Neural progenitor cell (in vitro differentiated cells): Measurements from ENCODE around the gene KLF1. TPM values are rescaled to one million over a fixed set of nuclear protein-coding genes. Genes with fewer than 3 reads are reported as not detected.
A peak's percentile ranks its signal among the peaks of the same experiment; 100 is the strongest.
"Not testable (repeated sequence)": the region's sequence is repeated elsewhere in the genome, so short reads cannot be mapped to it uniquely, and the experiment has no call there.

ENCODE experiments used
- DNase-seq: peaks from one replicate; pipeline ENCODE4 v3.0.0-alpha.2; 2016; ENCODE audit warnings: low spot score
- H2AFZ ChIP-seq: fragments of 200-600 bp; sonication (generic); replicated peaks from 2 replicates; pipeline ENCODE4 v1.6.1; 2016; ENCODE audit warnings: antibody characterized with exemption
- H3F3A ChIP-seq: fragments of 200-600 bp; sonication (generic); 2 replicates; pipeline ENCODE4 v1.6.1; 2016; ENCODE audit warnings: antibody characterized with exemption, low read depth
- H3K27ac ChIP-seq: fragments of 200-600 bp; sonication (generic); 2 replicates; pipeline ENCODE4 v1.5.1; 2016; ENCODE audit warnings: mild to moderate bottlenecking
- H3K27me3 ChIP-seq: fragments of 200-600 bp; sonication (generic); 2 replicates; pipeline ENCODE4 v1.6.1; 2016; ENCODE audit warnings: mild to moderate bottlenecking, moderate library complexity
- H3K36me3 ChIP-seq: fragments of 200-600 bp; sonication (generic); 2 replicates; pipeline ENCODE4 v1.5.1; 2016
- H3K4me1 ChIP-seq: fragments of 200-600 bp; sonication (generic); 2 replicates; pipeline ENCODE4 v1.6.1; 2016; ENCODE audit warnings: mixed run types
- H3K4me2 ChIP-seq: fragments of 200-600 bp; sonication (generic); 2 replicates; pipeline ENCODE4 v1.6.1; 2016
- H3K4me3 ChIP-seq: fragments of 200-600 bp; sonication (generic); 2 replicates; pipeline ENCODE4 v1.5.1; 2016
- H3K79me2 ChIP-seq: fragments of 200-600 bp; sonication (generic); 2 replicates; pipeline ENCODE4 v1.6.1; 2016; ENCODE audit warnings: low read depth
- H3K9ac ChIP-seq: fragments of 200-600 bp; sonication (generic); 2 replicates; pipeline ENCODE4 v1.6.1; 2016
- H3K9me3 ChIP-seq: fragments of 200-600 bp; sonication (generic); 2 replicates; pipeline ENCODE4 v1.5.1; 2016; ENCODE audit warnings: low read depth
- H4K20me1 ChIP-seq: fragments of 200-600 bp; sonication (generic); 2 replicates; pipeline ENCODE4 v1.6.1; 2016; ENCODE audit warnings: low read depth
- H3K27ac Mint-ChIP-seq: 3 replicates; pipeline ENCODE4 v1.8.0; 2021; ENCODE audit warnings: mixed read lengths
- H3K27me3 Mint-ChIP-seq: 2 replicates; pipeline ENCODE4 v1.8.0; 2022; ENCODE audit warnings: low read depth, mild to moderate bottlenecking, inconsistent platforms, moderate library complexity, mixed read lengths; ENCODE audit not compliant: insufficient read depth
- H3K36me3 Mint-ChIP-seq: 3 replicates; pipeline ENCODE4 v1.8.0; 2021; ENCODE audit warnings: mixed read lengths
- H3K4me1 Mint-ChIP-seq: 3 replicates; pipeline ENCODE4 v1.8.0; 2021; ENCODE audit warnings: mixed read lengths
- H3K4me3 Mint-ChIP-seq: 3 replicates; pipeline ENCODE4 v1.8.0; 2021; ENCODE audit warnings: mild to moderate bottlenecking, moderate library complexity, mixed read lengths
- H3K9me3 Mint-ChIP-seq: 3 replicates; pipeline ENCODE4 v1.8.0; 2020; ENCODE audit warnings: mixed read lengths
- EZH2 ChIP-seq: fragments of 200-600 bp; sonication (generic); IDR thresholded peaks from 2 replicates; pipeline ENCODE4 v1.6.1; 2017; ENCODE audit warnings: antibody characterized with exemption, mild to moderate bottlenecking, moderate library complexity
- EZH2phosphoT487 ChIP-seq: fragments of 200-600 bp; sonication (generic); IDR thresholded peaks from 2 replicates; pipeline ENCODE4 v1.6.1; 2017; ENCODE audit warnings: antibody characterized with exemption
- total RNA-seq: library from RNA; depleted of rRNA; stranded (reverse); fragments of >200 nt; gene quantifications from 2 replicates; pipeline ENCODE4 v1.2.3, GENCODE V29; 2015; ENCODE audit warnings: low replicate concordance
- TF ChIP-seq, protein P1 (sequence below): fragments of 200-600 bp; sonication (generic); IDR thresholded peaks from 2 replicates; pipeline ENCODE4 v1.5.1; 2017; ENCODE audit warnings: antibody characterized with exemption, mild to moderate bottlenecking

The KLF1 gene
- total RNA-seq, 1 donor from 2014 or later: 0.64 TPM

DNA sequence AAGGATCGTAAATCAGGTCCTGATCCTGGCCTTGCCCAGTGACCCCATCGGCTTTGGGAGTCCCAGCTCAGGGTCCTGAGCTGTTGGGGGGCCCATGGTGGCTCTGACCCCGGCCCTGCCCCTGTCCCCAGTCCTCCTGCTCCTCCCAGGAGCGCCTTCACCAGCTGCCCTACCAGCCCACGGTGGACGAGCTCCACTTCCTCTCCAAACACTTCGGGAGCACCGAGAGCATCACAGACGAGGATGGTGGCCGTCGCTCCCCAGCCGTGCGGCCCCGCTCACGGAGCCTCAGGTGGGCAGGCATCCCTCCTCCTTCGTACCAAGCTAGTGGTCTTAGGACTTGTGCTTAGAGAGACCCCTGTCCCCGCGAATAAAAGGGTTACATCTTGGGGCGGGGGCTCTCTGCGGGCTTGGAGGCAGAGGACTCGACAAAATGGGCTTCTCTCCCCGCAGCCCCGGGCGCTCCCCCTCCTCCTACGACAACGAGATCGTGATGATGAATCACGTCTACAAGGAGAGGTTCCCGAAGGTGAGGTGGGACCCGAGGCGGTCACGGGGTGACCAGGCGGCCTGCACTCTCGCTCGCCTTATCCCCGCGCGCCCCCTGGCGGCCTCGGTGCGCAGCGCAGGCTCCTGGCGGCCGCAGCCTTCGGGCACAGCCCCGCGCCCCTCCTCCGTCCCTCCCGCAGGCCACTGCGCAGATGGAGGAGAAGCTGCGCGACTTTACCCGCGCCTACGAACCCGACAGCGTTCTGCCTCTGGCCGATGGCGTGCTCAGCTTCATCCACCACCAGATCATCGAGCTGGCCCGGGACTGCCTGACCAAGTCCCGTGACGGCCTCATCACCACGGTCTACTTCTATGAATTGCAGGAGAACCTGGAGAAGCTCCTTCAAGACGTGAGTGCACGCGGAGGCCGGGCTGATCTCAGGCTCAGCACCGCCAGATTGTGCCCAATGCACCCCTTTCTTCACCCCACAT, 39.6 kb downstream of the KLF1 start:
- Mint-ChIP-seq H3K4me3 (peak overlapping the region; percentile 58), H3K27me3 (peaks cover 9% of the 10 kb centered on the region), H3K9me3 (no peaks in the 10 kb centered on the region), H3K4me1 (peaks cover 7% of the 10 kb centered on the region), H3K27ac (no peak overlapping the region), H3K36me3 (peaks cover 2% of the 10 kb centered on the region)
- Histone ChIP-seq H3K4me3 (peak overlapping the region; percentile 14), H3K9ac (no peak overlapping the region), H3K4me2 (peak overlapping the region; percentile 69), H3K79me2 (no peaks in the 10 kb centered on the region), H3K27me3 (peaks cover 13% of the 10 kb centered on the region), H2AFZ (peak overlapping the region; percentile 86), H3K27ac (no peak overlapping the region), H4K20me1 (peaks cover 4% of the 10 kb centered on the region), H3K4me1 (no peaks in the 10 kb centered on the region), H3K36me3 (no peaks in the 10 kb centered on the region), H3F3A (peaks cover 15% of the 10 kb centered on the region), H3K9me3 (no peaks in the 10 kb centered on the region)
- DNase-seq: peak; percentile 92
- no peak for TF ChIP-seq EZH2phosphoT487
- TF ChIP-seq, protein P1, sequence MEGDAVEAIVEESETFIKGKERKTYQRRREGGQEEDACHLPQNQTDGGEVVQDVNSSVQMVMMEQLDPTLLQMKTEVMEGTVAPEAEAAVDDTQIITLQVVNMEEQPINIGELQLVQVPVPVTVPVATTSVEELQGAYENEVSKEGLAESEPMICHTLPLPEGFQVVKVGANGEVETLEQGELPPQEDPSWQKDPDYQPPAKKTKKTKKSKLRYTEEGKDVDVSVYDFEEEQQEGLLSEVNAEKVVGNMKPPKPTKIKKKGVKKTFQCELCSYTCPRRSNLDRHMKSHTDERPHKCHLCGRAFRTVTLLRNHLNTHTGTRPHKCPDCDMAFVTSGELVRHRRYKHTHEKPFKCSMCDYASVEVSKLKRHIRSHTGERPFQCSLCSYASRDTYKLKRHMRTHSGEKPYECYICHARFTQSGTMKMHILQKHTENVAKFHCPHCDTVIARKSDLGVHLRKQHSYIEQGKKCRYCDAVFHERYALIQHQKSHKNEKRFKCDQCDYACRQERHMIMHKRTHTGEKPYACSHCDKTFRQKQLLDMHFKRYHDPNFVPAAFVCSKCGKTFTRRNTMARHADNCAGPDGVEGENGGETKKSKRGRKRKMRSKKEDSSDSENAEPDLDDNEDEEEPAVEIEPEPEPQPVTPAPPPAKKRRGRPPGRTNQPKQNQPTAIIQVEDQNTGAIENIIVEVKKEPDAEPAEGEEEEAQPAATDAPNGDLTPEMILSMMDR: peak; percentile 96

DNA sequence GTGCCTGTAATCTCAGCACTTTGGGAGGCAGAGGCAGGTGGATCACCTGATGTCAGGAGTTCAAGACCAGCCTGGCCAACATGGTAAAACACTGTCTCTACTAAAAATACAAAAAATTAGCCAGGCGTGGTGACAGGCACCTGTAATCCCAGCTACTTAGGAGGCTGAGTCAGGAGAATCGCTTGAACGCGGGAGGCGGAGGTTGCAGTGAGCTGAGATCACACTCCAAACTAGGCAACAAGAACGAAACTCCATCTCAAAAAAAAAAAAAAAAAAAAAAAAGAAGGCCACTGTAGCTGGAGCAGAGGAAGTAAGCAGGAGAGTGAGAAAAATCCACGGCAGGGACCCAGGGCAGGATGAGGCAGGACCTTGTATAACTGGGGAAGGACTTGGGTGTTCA, 40.4 kb downstream of the KLF1 start:
- H3K36me3 Mint-ChIP-seq, H4K20me1 ChIP-seq, H3K4me3 Mint-ChIP-seq, H3K9me3 Mint-ChIP-seq, H3K36me3 ChIP-seq, H3K4me3 ChIP-seq, H3K27ac Mint-ChIP-seq, H3K27ac ChIP-seq, H2AFZ ChIP-seq, H3K9me3 ChIP-seq, H3K4me2 ChIP-seq, H3K9ac ChIP-seq, H3K79me2 ChIP-seq, H3K4me1 ChIP-seq, DNase-seq: not testable (repeated sequence)
- H3K4me1 Mint-ChIP-seq: peaks cover 12% of the 10 kb centered on the region
- peaks cover 14% of the 10 kb centered on the region for H3K27me3 Mint-ChIP-seq
- peaks cover 18% of the 10 kb centered on the region for H3F3A ChIP-seq
- peaks cover 13% of the 10 kb centered on the region for H3K27me3 ChIP-seq

DNA sequence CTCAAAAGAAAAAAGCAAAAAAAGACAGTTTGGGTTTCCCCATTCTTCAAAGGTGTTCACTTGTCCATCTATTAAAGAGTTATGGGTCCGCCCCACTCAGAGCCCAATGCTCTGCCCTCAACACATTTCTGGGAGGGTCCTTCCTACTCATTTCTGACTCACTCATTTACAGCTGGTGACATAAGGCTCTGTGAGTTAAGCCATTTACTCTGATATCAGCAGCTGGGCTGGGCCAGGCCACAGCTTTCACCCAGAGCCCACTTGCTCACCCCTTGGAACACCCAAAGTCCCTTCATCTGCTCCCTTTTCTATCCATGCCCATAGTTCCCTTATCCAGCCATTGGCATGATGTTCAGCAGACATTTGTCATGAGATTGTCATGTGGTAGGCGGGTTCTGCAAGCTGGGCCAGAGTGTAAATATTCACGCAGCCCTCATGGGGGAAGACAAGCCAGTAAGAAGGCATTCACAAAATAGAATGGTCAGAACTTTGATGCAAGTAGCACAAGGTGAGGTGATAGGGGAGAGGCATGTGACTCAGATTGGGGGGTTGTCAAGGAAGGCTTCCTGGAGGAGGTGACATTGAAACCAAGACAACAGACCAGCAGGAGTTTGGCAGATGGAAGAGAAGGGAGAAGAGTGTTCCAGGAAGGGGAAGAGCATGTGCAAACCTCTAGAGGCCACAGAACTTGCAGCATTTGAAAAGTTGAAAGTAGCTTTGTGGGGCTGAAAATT, 42.8 kb downstream of the KLF1 start:
- Histone ChIP-seq H3K27me3 (peaks cover 18% of the 10 kb centered on the region), H4K20me1 (peaks cover 14% of the 10 kb centered on the region), H3K79me2 (no peaks in the 10 kb centered on the region), H3K4me2 (no peak overlapping the region), H3K36me3 (no peaks in the 10 kb centered on the region), H3K27ac (no peak overlapping the region), H3K9ac (no peak overlapping the region), H3K4me1 (peaks cover 4% of the 10 kb centered on the region), H3F3A (peaks cover 35% of the 10 kb centered on the region), H2AFZ (no peak overlapping the region), H3K9me3 (no peaks in the 10 kb centered on the region), H3K4me3 (no peak overlapping the region)
- Mint-ChIP-seq H3K36me3 (peaks cover 4% of the 10 kb centered on the region), H3K27ac (no peak overlapping the region), H3K4me1 (peaks cover 32% of the 10 kb centered on the region), H3K4me3 (no peak overlapping the region), H3K27me3 (peaks cover 28% of the 10 kb centered on the region), H3K9me3 (no peaks in the 10 kb centered on the region)
- DNase-seq: no peak
- TF ChIP-seq EZH2phosphoT487 (no peak), EZH2 (no peak)
- TF ChIP-seq, protein P1: no peak
